NCI-H748 (cell line): ENCODE results near the gene FYN.
"Not testable (repeated sequence)": the region's sequence is repeated elsewhere in the genome, so short reads cannot be mapped to it uniquely, and the experiment has no call there.

Experiments
- DNase-seq: peaks from one replicate; lab custom pipeline; 2025; ENCODE audit not compliant: unreplicated experiment; lab: John Stamatoyannopoulos, UW

Gene FYN

DNA sequence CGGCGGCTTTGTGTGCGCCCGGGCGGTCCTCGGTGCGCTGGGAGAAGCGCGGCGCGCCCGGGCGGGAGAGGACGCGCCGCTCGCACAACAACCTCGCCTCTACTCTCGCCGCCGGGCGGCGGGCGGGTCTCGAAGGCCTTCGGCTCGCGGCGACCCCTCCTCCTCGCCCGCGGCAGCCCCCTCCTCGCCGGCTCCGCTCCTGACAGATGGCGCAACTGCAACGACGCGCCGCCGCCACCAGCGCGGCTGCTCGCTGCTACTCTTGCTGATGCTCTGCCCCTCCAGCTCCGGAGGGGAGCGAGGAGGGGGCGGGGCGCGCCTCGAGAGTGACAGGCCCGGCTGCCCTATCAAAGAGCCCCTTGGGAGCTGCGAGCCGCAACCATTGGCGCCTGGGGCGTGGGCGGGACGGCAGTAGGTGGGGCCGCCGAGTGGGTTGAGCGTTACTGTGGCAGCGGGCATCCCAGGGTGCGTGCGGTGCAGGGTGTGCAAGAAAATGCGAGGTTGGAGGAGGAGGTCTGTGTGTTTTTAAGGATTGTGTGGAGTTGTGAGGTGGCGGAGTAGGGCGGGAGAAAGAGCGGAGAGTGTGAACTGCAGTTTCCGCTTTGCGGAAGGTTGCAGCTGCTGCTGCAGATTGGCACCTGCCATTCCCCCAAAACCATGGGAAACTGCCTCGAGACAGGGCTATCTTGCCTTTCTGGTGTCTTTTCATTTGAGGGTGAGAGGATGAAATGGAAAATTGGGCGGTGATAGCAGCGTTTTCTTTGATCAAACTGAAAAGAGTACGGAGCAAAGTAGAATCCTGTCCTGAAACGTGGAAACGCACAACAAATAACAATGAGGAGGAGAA is at the start of gene FYN:
Gene FYN (minus strand): TSS at position 275 of the 847 bp plus-strand sequence. CDS start 153,401 bp downstream, outside the sequence.
- DNase-seq = peak; percentile 99

DNA sequence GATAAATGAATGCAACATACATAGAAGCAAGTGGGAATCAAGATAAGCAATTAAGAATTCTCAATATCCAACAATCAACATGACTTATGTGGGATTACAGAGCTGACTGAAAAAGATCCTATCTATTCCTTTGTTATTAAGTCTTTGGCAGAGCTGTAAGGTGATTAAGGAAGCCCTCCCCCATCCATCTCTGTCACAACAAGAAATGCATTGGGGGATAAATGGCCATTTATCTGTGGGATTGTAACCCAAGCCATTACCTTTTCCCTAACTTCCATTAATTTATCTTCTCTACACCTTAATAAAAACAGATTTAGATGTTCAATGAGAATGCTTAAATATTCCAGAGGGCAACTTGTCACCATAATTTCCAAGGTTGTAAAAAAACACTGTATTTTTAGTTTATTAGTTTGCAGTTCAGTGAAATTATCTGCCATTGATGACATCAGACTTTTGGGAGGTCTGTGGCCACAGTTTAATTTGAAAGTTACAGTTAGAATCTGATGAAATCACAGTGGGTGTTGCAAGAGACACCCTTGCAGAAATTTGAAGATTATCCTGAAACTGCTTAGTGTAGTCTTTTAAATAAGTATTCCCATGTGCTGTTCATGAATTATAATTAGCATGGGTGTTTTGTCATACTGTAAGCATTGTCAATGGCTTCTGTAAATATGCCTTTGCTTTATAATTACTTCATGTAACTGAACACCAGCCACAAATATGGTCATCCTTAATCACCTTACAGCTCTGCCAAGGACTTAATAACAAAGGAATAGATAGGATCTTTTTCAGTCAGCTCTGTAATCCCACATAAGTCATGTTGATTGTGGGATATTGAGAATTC is 49.4 kb upstream of the FYN start:
- peak; percentile 90 for DNase-seq

GRCh38 chr6:111921103-111921502 is 47.9 kb upstream of the FYN start:
- peak; percentile 89 for DNase-seq

GRCh38 chr6:111920578-111920977 is 47.3 kb upstream of the FYN start:
- peak; percentile 19 for DNase-seq

DNA sequence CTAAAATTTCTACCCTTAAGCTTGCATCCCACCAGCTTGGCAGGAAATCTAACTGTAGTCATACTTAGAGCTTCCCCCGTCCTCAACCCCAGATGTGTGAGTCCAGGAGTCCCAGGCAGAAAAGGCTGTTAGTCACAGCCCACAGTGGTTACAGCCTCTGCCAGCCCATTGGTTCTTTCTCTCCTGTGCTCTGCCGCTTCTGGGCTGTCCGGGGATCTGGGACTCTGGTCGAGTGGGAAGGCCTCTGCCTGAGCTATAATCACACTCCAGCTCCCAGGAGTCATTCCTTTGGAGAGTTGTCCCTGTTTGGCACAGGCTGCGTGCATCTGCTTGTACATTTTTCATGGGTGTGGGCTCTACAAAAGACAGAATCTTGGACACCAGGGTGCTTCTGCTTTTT is 45.6 kb upstream of the FYN start:
- DNase-seq = no peak

DNA sequence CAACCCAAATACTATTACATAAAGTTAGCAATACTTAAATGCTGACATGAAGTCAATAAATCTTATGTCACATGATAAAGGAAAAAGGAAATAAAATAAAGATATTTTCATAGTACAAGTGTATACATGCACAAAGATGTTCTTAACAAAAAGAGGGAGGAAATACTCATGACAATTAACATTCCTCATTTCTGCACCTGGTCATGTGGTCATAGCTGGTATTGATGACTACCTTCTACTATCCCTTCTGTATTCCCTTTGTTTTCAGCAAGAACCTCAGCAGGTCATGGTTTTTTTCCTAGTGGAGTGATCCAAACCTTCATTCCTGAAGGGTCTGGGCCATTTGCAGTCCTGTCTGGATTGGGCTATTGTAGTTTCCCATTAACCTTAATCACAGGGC is 43.5 kb upstream of the FYN start:
- DNase-seq = no peak

GRCh38 chr6:111914617-111915016 is 41.4 kb upstream of the FYN start:
- DNase-seq = no peak

GRCh38 chr6:111912904-111913303 is 39.7 kb upstream of the FYN start:
- no peak for DNase-seq

DNA sequence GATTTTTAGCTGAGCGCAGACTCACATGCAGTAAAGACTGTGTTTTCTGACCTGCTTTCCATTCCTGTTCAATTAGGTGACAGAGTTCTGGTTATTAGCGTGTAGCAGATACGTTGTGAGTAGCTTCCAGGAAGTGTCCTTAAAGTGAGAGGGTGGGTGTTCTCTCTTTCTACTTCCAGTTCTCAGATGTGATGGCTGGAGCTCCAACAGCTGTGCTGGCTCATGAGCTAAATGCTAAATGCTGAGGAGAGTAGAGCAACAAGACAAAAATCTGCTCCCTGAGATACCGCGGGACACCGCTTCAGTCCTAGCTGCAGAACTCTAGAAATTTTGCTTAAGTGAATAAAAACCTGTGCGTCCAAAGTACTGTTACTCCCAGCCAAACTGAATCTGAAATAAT is 38.2 kb upstream of the FYN start:
- DNase-seq = no peak

DNA sequence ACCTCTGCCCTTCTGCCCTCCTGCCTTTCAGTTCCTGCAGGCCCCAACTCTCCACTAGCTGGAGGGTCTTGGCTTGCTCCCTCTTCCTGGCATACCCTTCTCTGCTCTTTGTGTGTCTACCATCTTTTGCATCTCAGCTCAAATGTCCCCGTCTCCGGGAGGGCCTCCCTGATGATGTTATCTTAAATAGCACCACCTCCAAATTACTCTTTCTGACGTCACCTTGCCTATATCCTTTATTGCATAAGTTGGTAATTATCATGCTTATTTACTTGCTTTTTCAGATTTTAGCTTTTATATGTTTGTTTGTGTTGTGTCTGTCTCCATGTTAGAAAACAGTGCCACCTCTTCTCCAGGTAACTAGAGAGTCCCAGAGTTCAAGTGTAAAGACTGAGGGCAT is 36.0 kb upstream of the FYN start:
- DNase-seq = no peak

DNA sequence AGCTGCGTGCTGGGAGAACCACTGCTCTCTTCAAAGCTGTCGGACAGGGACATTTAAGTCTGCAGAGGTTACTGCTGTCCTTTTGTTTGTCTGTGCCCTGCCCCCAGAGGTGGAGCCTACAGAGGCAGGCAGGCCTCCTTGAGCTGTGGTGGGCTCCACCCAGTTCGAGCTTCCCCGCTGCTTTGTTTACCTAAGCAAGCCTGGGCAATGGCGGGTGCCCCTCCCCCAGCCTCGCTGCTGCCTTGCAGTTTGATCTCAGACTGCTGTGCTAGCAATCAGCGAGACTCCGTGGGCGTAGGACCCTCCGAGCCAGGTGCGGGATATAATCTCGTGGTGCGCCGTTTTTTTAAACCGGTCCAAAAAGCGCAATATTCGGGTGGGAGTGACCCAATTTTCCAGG is 35.1 kb upstream of the FYN start:
- DNase-seq = not testable (repeated sequence)

GRCh38 chr6:111900735-111901134 is 27.5 kb upstream of the FYN start:
- DNase-seq = peak; percentile 12

DNA sequence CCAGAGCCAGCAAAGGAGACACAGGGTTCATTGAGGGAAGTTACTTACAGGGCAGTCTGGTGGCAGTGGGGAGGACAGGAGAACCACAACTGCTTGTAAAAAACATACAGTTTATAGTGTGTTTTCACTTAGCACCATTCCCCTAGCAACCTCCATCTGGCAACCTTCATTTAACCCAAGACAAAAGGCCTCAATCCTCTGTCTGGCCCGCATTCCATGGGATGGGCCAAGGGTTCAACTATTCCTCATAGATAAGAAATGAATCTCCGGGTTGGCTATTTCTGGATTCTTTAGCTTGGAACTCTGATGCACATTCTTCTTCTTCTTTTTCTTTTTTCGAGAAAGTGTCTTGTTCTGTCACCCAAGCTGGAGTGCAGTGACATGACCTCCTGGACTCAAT is 26.3 kb upstream of the FYN start:
- DNase-seq = no peak

DNA sequence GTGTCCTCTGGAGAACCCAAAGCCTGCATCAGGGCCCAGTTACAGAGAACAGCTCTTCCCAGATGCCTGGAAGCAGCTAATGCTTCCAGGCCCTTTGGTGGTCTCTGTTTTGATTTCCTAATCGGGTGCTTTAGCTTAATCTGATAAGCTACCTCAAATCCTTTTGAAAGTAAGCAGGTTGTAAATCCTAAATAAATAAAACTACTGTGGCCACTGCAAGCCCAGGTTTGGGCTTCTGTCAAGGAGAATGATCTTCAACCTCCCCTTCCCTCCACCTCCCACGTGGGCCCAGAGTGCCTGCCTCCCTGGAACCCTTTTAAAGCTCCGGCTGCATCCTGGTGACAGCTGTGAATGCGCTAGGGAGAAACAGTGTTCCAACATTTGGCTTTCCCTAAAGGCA is 25.2 kb upstream of the FYN start:
- no peak for DNase-seq

- no peak for DNase-seq
These were observed 21.7 kb upstream of the FYN start for GRCh38 chr6:111894951-111895350.

DNA sequence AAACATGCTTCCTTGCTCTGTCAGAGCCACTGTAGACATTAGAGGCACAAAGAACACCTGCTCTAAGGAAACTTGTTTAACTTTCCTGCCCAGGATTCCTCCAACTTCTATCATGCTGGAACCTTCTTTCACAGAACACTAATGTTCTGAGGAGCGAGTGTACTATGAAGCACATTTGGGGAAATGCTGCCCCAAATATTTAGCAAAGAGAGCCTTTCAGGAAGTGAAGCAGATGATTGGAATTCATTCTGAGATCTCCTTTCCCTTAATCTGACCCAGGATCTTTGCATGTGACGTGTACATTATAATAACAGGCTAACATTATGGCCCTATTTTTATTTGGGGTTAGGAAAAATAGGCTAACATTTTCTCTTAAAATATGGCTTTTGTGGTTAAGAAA is 21.0 kb upstream of the FYN start:
- DNase-seq = no peak

DNA sequence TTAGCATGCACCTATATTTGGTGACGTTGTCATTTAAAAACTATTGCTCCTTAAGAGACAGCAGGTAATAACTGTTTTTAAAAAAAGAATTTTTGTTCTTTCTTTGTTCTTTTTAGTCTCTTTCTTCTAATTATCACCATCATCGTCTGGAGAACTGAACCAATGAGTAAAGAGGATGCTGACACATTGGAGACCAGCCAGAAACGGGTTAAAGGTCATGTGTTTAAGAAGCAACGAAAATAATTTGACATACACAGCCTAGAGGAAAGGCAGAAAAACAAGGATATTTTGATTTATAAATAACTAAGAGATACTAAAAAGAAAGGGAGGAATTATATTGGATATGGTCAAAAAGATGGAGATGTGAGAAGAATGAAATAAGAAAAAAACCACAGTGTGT is 19.2 kb upstream of the FYN start:
- DNase-seq = no peak

GRCh38 chr6:111890988-111891387 is 17.7 kb upstream of the FYN start:
- DNase-seq = no peak

DNA sequence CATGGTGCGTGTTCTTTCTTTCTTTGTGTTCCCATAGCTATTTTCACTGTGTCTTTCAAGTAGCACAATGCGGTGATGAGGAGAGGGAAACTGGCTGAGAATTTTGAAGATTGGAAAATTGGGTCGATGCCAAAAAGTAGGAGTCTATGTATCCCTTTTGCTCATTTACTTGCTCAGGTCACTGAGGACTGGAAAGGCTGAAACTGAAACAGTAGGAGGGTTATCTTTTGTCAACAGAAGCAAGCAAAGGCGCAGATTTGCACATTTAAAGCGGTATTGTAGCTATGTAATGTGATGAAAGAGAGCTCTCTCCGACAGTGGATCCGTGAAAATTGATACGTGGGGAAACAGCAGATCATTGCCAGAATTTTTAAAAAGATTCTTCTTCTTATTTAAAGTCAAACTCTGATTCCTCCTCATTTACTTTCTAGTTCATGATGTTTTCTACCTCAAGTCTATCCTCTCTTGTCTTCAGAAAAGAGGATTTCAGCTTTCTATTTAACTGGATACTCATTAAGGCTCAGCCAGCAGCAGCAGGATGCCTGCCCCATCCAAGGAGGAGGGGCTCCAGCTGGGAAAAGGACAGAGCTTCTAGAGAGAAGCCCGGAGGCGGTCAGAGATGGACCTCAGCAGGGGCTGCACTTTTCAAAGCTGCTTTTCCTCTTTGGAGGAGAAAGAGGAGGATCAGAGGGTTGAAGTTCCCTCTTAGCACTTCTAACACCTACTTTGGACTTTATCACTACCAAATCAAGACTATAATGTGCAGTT is 15.9 kb upstream of the FYN start:
- peak; percentile 85 for DNase-seq

DNA sequence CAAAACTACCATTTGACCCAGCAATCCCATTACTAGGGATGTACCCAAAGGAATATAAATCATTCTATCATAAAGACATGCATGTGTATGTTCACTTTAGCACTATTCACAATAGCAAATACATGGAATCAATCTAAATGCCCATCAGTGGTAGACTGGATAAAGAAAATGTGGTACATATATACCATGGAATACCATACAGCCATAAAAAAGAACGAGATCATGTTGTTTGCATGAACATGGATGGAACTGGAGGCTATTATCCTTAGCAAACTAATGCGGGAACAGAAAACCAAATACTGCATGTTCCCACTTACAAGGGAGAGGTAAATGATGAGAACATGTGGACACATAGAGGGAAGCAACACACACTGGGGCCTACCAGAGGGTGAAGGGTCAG is 13.5 kb upstream of the FYN start:
- not testable (repeated sequence) for DNase-seq

GRCh38 chr6:111885373-111886027 is 12.2 kb upstream of the FYN start:
- no peak for DNase-seq
